ENCODE data around the gene PDZK1. TPM values are rescaled to one million over a fixed set of nuclear protein-coding genes. Genes with fewer than 3 reads are reported as not detected.

Gene PDZK1
- total and polyA plus RNA-seq, 2 donors (not counting 3 experiments of a cell fraction or from before 2014, with no cell fraction given), result 0.03 to 0.58 TPM

DNA sequence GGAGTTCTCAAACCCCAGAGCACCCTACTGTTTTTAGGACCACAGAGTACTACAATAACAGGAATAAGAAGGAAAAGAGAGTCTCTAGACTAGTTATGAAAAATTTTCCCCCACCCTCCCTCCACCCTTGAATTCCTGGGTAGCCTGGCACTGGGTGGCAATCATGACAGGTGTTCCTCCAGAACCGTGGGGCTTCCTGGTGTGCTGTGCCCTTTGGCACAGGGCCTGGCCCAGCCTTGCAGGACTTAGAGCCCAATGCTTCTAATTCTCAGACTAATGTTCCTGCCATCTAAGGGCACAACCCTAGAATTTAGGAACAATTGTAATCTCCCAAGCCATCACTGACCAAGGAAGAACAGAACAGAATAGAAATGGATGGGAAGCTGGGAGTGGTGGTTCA, 10.7 kb upstream of the PDZK1 start:
- Histone ChIP-seq H3K9me1 (replicated peaks; ENCODE audit: control insufficient read depth, extremely low read depth, insufficient read depth, low read length) (no peaks in the 10 kb centered on the region), H3K27ac (ENCODE audit: insufficient read depth, low read depth, low read length) (no peak overlapping the region), H3K4me3 (replicated peaks in 1 of 3; ENCODE audit: insufficient read depth in 1 of 3, low read depth in 1 of 3, low read length in 3 of 3) (no peak overlapping the region), H4K20me1 (replicated peaks; ENCODE audit: control insufficient read depth, extremely low read depth, insufficient read depth, low read length) (no peaks in the 10 kb centered on the region), H2AFZ (ENCODE audit: low read depth, low read length) (no peak overlapping the region), H3K79me2 (ENCODE audit: control insufficient read depth, insufficient read depth, low read length) (no peaks in the 10 kb centered on the region), H3K4me2 (ENCODE audit: insufficient read depth, low read length) (no peak overlapping the region), H3K9ac (replicated peaks; ENCODE audit: extremely low read depth, insufficient read depth, low read length) (no peak overlapping the region), H3K27me3 (ENCODE audit: control insufficient read depth in 2 of 2, insufficient read depth in 2 of 2, low read length in 2 of 2) (peaks cover 0 to 4% of the 10 kb centered on the region in 2 experiments), H3K36me3 (ENCODE audit: control insufficient read depth in 2 of 2, extremely low read depth in 1 of 2, insufficient read depth in 2 of 2, low read length in 2 of 2) (no peaks in the 10 kb centered on the region), H3K4me1 (ENCODE audit: control insufficient read depth, extremely low read depth, insufficient read depth, low read length) (peaks cover 9% of the 10 kb centered on the region), H3K9me3 (replicated peaks; ENCODE audit: control insufficient read depth, insufficient read depth, low read length) (no peaks in the 10 kb centered on the region)
- ChIA-PET POLR2A (no interaction called here), CTCF (no interaction called here)
- BruUV-seq (replicated peaks), result no TSS peak
- DNase-seq (ENCODE audit: low read depth, low spot score) (no peak), FAIRE-seq (no peak)
- TF ChIP-seq POLR2A (IDR thresholded peaks at IDR 0.05; ENCODE audit: low read depth, low read length), result no peak
- TF ChIP-seq, protein P1, sequence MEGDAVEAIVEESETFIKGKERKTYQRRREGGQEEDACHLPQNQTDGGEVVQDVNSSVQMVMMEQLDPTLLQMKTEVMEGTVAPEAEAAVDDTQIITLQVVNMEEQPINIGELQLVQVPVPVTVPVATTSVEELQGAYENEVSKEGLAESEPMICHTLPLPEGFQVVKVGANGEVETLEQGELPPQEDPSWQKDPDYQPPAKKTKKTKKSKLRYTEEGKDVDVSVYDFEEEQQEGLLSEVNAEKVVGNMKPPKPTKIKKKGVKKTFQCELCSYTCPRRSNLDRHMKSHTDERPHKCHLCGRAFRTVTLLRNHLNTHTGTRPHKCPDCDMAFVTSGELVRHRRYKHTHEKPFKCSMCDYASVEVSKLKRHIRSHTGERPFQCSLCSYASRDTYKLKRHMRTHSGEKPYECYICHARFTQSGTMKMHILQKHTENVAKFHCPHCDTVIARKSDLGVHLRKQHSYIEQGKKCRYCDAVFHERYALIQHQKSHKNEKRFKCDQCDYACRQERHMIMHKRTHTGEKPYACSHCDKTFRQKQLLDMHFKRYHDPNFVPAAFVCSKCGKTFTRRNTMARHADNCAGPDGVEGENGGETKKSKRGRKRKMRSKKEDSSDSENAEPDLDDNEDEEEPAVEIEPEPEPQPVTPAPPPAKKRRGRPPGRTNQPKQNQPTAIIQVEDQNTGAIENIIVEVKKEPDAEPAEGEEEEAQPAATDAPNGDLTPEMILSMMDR (IDR thresholded peaks at IDR 0.05; ENCODE audit: extremely low read depth in 1 of 2, insufficient read depth in 1 of 2, low read depth in 1 of 2, low read length in 2 of 2), result no peak
- no peak for TF ChIP-seq MYC (IDR thresholded peaks at IDR 0.05; ENCODE audit: low read depth, low read length)
- no peak for TF ChIP-seq POLR2AphosphoS5 (IDR thresholded peaks at IDR 0.05; ENCODE audit: insufficient read depth, low read depth, low read length)
- TF ChIP-seq, protein P2, sequence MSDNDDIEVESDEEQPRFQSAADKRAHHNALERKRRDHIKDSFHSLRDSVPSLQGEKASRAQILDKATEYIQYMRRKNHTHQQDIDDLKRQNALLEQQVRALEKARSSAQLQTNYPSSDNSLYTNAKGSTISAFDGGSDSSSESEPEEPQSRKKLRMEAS (IDR thresholded peaks at IDR 0.05; ENCODE audit: insufficient read depth, insufficient read length), result no peak
- TF ChIP-seq JUN (IDR thresholded peaks at IDR 0.05; ENCODE audit: borderline replicate concordance, insufficient read depth, insufficient read length, low read depth), result no peak
- TF ChIP-seq GATA2 (IDR thresholded peaks at IDR 0.05; ENCODE audit: insufficient read depth, insufficient read length, low read depth, low read length), result no peak
- TF ChIP-seq EZH2 (IDR thresholded peaks at IDR 0.05; ENCODE audit: borderline replicate concordance, low read depth, low read length, severe bottlenecking), result no peak
- no peak for TF ChIP-seq FOS (IDR thresholded peaks at IDR 0.05; ENCODE audit: borderline replicate concordance, insufficient read depth, low read length)
- dilution Hi-C loops (cut with MboI; ENCODE audit: extremely low pct_ligation_motif_present, low sequenced_read_pairs), result no loop called here
- intact Hi-C loops (cut with micrococcal nuclease), result no loop called here

Measured in endothelial cell of umbilical vein (primary cell).